Mesangial cell (primary cell): ENCODE data around the gene RNFT2. TPM values are rescaled to one million over a fixed set of nuclear protein-coding genes. Genes with fewer than 3 reads are reported as not detected.

Experiments
- total RNA-seq: library from RNA; depleted of rRNA; stranded (reverse); fragments of >200 nt; gene quantifications from 2 replicates; pipeline ENCODE4 v1.2.3, GENCODE V29; 2015

RNFT2 gene, protein sequence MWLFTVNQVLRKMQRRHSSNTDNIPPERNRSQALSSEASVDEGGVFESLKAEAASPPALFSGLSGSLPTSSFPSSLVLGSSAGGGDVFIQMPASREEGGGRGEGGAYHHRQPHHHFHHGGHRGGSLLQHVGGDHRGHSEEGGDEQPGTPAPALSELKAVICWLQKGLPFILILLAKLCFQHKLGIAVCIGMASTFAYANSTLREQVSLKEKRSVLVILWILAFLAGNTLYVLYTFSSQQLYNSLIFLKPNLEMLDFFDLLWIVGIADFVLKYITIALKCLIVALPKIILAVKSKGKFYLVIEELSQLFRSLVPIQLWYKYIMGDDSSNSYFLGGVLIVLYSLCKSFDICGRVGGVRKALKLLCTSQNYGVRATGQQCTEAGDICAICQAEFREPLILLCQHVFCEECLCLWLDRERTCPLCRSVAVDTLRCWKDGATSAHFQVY
- total RNA-seq = 6.2 and 7.5 TPM in 2 replicates

DNA sequence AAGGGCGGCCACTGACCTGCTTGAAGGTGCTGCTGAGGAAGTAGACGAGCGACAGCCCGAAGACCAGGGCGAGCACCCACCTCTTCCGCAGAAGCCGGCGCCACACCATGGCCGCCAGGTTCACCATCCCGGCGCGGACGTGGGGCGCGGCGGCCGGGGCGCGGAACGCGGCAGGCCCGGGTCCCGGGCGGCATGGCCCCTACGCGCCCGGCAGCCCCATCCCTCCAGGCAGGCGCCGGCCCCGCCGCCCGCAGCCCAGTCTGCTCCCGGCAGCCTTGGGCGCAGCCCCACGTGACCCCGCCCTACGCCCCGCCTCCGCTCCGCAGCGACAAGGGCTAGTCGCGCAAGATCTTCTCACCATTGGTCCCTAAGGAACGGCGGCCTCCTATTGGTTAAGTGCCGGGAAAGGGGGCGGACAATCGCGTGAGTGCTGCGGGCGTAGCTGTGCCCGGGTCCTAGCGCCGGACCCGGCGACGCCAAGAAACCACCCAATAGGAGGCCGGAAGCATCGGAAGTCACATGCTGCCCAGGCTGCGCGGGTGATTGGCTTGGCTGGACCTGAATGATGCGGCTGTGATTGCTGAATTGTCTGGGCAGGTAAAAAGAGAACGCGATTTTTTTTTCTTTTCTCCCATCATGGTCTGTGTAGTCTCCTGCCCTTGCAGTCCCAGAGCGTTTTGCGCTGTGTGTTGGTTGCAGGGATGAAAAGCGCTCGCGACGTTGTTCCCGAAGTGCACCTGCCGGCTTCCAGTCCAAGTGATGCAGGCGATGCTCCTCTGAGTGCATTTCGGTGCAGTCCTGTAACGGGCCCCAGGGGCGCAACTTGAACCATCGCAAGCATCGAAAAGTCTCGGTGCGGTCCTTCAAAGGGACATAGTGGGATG lies at the start of gene RNFT2, which contains the start of gene SPRING1:
Gene RNFT2, plus strand, starts transcription at position 542 of the 884 bp plus-strand sequence. CDS start 2,183 bp downstream, outside the sequence.
Gene SPRING1, minus strand, starts transcription at position 296 of the 884 bp plus-strand sequence. Its CDS starts 169 bp downstream, at position 127.

DNA sequence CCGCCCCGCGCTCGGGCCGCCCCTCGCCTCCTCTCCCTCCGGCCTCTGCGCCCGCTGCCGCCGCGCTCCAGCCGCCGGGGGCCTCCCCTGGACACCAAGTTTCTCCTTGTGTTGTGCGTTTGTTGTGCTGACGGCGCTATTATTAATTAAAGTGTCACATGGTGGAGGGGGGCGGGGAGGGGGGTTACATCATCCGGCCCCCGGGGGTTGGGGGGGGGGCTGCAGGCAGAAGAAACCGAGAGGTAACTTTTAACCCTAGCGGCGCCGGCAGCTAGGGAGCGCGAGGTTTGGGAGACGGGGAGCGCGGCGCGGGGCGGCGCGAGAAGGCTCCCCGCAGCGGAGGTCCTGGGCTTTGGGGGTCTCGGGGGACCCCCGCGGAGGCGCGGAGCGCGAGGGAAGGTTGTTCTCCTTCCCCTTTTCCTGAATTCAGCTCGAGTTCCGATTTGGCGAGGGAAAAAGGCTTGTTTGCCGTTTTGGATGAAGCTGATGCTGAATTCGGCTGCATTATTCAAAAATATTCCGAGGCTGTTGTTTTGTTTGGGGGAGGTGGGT lies 143.3 kb downstream of the RNFT2 start, which contains the start of gene HRK:
Gene HRK, minus strand, starts transcription at position 117 of the 552 bp plus-strand sequence. CDS start 134 bp downstream, outside the sequence.

Other genes with a start within 250 kb of the RNFT2 start
- 0.13 and 0.49 TPM in 2 replicates for gene MAP1LC3B2, start 178.9 kb upstream of the RNFT2 start, total RNA-seq
- gene SPRING1, start 246 bp upstream of the RNFT2 start, total RNA-seq = 31.8 and 46.6 TPM in 2 replicates
- gene HRK, start 143.1 kb downstream of the RNFT2 start, total RNA-seq = under 0.01 TPM in 1 of 2 replicates, not detected in the other
- gene FBXW8, start 172.6 kb downstream of the RNFT2 start, total RNA-seq = 14.2 and 24.2 TPM in 2 replicates